Ectodermal cell (in vitro differentiated cells): ENCODE measurements around the gene NCAPD2.
A peak's percentile ranks its signal among the peaks of the same experiment; 100 is the strongest.
"Not testable (repeated sequence)": the region's sequence is repeated elsewhere in the genome, so short reads cannot be mapped to it uniquely, and the experiment has no call there.

Experiments
- H3K27ac ChIP-seq: 2 replicates; pipeline ENCODE4 v1.7.0; 2013; ENCODE audit warnings: mild to moderate bottlenecking, low read depth, low read length; ENCODE audit not compliant: insufficient read depth, poor library complexity, severe bottlenecking
- H3K27me3 ChIP-seq: 2 replicates; pipeline ENCODE4 v1.7.0; 2013; ENCODE audit warnings: mild to moderate bottlenecking, low read length; ENCODE audit not compliant: insufficient read depth, control insufficient read depth, poor library complexity, severe bottlenecking
- H3K36me3 ChIP-seq: one replicate; pipeline ENCODE4 v1.7.0; 2013; ENCODE audit warnings: low read length; ENCODE audit not compliant: control insufficient read depth, insufficient read depth
- H3K4me1 ChIP-seq: one replicate; pipeline ENCODE4 v1.7.0; 2013; ENCODE audit warnings: low read length; ENCODE audit not compliant: control insufficient read depth, insufficient read depth
- H3K4me3 ChIP-seq: 2 replicates; pipeline ENCODE4 v1.7.0; 2013; ENCODE audit warnings: low read depth, low read length, control low read depth; ENCODE audit not compliant: insufficient read depth
- H3K9me3 ChIP-seq: 2 replicates; pipeline ENCODE4 v1.7.0; 2013; ENCODE audit warnings: mild to moderate bottlenecking, low read length, moderate library complexity; ENCODE audit not compliant: control insufficient read depth
- WGBS, 2 experiments: methylation state at CpG; one replicate each; pipeline ENCODE4 v1.1.7; 2013; ENCODE audit warnings: missing lambda C conversion rate in 2 of 2; 5-methylcytosine and 5-hydroxymethylcytosine counted together

NCAPD2 gene

GRCh38 chr12:6464531-6464930 is 29.4 kb upstream of the NCAPD2 start:
- Histone ChIP-seq H3K27ac (no peak overlapping the region), H3K9me3 (no peaks in the 10 kb centered on the region), H3K4me1 (no peaks in the 10 kb centered on the region), H3K36me3 (peaks cover 15% of the 10 kb centered on the region), H3K4me3 (no peak overlapping the region), H3K27me3 (no peaks in the 10 kb centered on the region)
- WGBS, 2 experiments = 91 to 93% methylated on average over 8 of the region's 8 CpGs

GRCh38 chr12:6465467-6466183 is 28.3 kb upstream of the NCAPD2 start:
- peaks cover 15% of the 10 kb centered on the region for H3K36me3 ChIP-seq
- no peaks in the 10 kb centered on the region for H3K9me3 ChIP-seq
- 63 to 70% methylated on average over 6 of the region's 6 CpGs for WGBS, 2 experiments
- H3K27ac ChIP-seq = no peak overlapping the region
- H3K4me3 ChIP-seq = no peak overlapping the region
- H3K27me3 ChIP-seq = no peaks in the 10 kb centered on the region
- H3K4me1 ChIP-seq = no peaks in the 10 kb centered on the region

- Histone ChIP-seq H3K36me3 (peaks cover 15% of the 10 kb centered on the region), H3K4me3 (no peak overlapping the region), H3K27me3 (no peaks in the 10 kb centered on the region), H3K27ac (no peak overlapping the region), H3K4me1 (no peaks in the 10 kb centered on the region), H3K9me3 (no peaks in the 10 kb centered on the region)
- 95 to 96% methylated on average over 5 of the region's 5 CpGs for WGBS, 2 experiments
These were observed 27.7 kb upstream of the NCAPD2 start for GRCh38 chr12:6466184-6466573.

- not testable (repeated sequence) for H3K27ac ChIP-seq, H3K4me3 ChIP-seq, H3K9me3 ChIP-seq, H3K4me1 ChIP-seq, H3K27me3 ChIP-seq
- peaks cover 15% of the 10 kb centered on the region for H3K36me3 ChIP-seq
- 83 to 85% methylated on average over 4 of the region's 4 CpGs for WGBS, 2 experiments
These were observed 27.2 kb upstream of the NCAPD2 start for GRCh38 chr12:6466751-6467150.

DNA sequence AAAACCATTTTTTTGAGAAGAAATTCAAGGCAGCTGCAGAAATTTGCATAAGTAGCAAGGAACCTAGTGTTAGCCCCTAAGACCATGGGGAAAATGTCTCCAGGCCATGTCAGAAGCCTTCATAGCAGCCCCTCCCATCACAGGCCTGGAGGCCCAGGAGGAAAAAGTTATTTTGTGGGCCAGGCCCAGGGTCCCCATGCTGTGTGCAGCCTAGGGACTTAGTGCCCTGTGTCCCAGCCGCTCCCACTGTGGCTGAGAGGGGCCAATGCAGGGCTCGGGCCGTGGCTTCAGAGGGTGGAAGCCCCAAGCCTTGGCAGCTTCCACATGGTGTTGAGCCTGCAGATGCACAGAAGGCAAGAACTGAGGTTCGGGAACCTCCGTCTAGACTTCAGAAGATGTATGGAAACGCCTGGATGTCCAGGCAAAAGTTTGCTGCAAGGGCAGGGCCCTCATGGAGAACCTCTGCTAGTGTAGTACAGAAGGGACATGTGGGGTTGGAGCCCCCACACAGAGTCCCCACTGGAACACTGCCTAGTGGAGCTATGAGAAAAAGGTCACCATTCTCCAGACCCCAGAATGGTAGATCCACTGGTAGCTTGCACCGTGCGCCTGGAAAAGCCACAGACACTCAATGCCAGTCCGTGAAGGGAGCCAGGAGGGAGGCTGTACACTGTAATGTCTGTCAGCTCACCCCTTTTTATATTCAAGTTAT is 26.2 kb upstream of the NCAPD2 start:
- H3K27ac ChIP-seq, H3K4me3 ChIP-seq, H3K27me3 ChIP-seq, H3K4me1 ChIP-seq, H3K9me3 ChIP-seq: not testable (repeated sequence)
- WGBS, 2 experiments = 95 to 96% methylated on average over 9 of the region's 9 CpGs
- H3K36me3 ChIP-seq = peaks cover 12% of the 10 kb centered on the region

DNA sequence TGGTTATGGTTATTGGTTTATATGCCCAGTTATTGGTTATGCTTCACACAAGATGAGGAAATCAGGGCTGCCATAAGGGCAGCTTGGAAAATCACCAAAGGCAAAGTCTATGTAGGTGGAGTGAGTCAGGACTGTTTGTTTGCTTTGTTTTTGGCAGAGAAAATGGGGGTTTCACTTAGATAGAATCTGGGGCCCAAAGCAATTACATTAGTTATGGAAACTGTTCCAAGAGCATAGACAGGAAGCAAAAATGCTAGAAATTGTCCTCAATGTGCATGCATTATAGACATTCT is 25.7 kb upstream of the NCAPD2 start:
- Histone ChIP-seq H3K4me3 (no peak overlapping the region), H3K4me1 (no peaks in the 10 kb centered on the region), H3K9me3 (no peaks in the 10 kb centered on the region), H3K27ac (no peak overlapping the region), H3K27me3 (peaks cover 4% of the 10 kb centered on the region), H3K36me3 (peaks cover 12% of the 10 kb centered on the region)

DNA sequence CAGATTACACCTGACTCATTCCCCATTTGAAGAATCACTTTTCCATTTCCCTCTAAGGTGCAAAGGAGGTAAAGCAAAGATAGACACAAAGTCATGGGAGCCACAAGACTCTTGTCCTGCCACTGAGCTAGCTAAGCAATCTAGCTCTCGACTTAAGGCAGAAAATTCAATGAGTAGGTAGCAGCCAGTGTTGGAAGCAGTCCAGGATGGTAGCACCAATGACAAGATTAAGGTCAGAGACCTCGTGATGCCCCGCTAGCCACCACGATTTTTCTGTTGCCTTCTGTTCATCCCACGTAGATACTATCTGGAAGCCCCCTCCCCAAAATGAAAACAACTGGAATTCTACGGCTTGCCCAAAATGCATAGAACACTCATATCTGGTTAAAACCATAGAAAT is 24.8 kb upstream of the NCAPD2 start:
- H3K9me3 ChIP-seq = no peaks in the 10 kb centered on the region
- H3K36me3 ChIP-seq = peaks cover 9% of the 10 kb centered on the region
- no peak overlapping the region for H3K4me3 ChIP-seq
- 92 to 93% methylated on average over 5 to 6 of the region's 6 CpGs for WGBS, 2 experiments
- H3K27me3 ChIP-seq = peaks cover 4% of the 10 kb centered on the region
- no peak overlapping the region for H3K27ac ChIP-seq
- H3K4me1 ChIP-seq = no peaks in the 10 kb centered on the region

DNA sequence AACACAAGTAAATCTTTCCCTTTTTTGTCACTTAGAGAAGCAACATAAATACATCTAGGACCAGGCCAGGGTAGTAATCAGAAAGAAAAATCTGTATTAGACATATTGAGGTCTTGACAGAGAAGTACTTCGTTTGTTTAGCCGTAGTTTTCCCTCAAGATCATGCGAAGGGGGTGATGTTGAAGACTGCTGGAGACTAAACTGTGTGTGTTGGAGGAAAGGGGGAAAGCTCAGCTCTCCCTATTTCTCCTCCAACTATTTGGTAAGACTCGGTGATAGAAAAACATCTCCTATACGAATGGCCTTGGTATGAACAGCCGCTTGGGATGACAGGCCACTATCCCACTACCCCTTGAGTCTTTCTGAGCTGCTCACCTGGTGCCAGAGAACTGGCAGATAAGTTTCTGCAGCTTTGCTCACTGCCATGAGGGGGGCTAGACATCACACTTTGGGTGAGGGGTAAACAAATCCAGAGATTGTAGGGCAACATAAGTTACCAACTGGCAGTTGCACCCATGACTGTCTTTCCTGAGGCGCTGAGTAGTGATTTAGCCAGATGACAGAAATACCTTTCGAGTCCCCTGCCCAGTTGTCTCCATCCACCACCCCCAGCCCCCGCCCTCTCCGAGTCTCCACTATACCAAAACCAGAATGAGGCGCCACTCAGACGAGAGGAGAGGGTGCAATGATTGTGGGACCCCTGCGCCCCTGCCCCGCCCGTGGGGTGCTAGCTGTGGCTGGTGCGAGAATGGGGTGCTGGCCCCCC is 24.1 kb upstream of the NCAPD2 start:
- no peaks in the 10 kb centered on the region for H3K4me1 ChIP-seq
- peak overlapping the region; percentile 94 for H3K4me3 ChIP-seq
- H3K27ac ChIP-seq = peak overlapping the region; percentile 91
- 28 to 31% methylated on average over 15 to 16 of the region's 16 CpGs for WGBS, 2 experiments
- no peaks in the 10 kb centered on the region for H3K9me3 ChIP-seq
- H3K36me3 ChIP-seq = peaks cover 2% of the 10 kb centered on the region
- H3K27me3 ChIP-seq = peaks cover 4% of the 10 kb centered on the region

- H3K27ac ChIP-seq = peak within 1 kb of the TSS; percentile 91
- WGBS, 2 experiments = 0% methylated on average over 69 of the region's 69 CpGs
These were observed 23.3 kb upstream of the NCAPD2 start, which contains the start of gene VAMP1 for GRCh38 chr12:6470375-6471163. Gene VAMP1 (minus strand): TSS chr12:6470677. CDS start chr12:6470531, 146 bp downstream.

GRCh38 chr12:6471989-6472360 is 21.9 kb upstream of the NCAPD2 start:
- Histone ChIP-seq H3K27me3 (peaks cover 4% of the 10 kb centered on the region), H3K27ac (no peak overlapping the region), H3K4me3 (no peak overlapping the region), H3K36me3 (no peaks in the 10 kb centered on the region), H3K4me1 (no peaks in the 10 kb centered on the region), H3K9me3 (no peaks in the 10 kb centered on the region)
- 93 to 94% methylated on average over 1 of the region's 1 CpG for WGBS, 2 experiments

More at GRCh38 chr12:6470375-6471163, 23.3 kb upstream of the NCAPD2 start, which contains the start of gene VAMP1:
- H3K27me3 ChIP-seq = peaks cover 4% of the 10 kb centered on the region
- no peaks in the 10 kb centered on the region for H3K36me3 ChIP-seq
- peak within 1 kb of the TSS; percentile 94 for H3K4me3 ChIP-seq
- no peaks in the 10 kb centered on the region for H3K4me1 ChIP-seq
- H3K9me3 ChIP-seq = no peaks in the 10 kb centered on the region
